ENCODE results near the gene THEMIS2.
"Not testable (repeated sequence)": the region's sequence is repeated elsewhere in the genome, so short reads cannot be mapped to it uniquely, and the experiment has no call there.

The THEMIS2 gene

DNA sequence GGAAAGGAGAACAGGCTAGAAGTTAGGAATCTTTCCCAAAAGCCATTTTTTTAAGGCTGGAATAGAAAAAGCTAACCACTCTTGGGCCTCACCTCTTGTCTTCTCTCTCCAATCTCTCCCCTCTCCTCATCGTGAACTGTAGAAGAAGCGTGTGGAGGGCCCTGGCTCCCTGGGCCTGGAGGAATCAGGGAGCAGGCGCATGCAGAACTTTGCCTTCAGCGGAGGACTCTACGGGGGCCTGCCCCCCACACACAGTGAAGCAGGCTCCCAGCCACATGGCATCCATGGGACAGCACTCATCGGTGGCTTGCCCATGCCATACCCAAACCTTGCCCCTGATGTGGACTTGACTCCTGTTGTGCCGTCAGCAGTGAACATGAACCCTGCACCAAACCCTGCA is 22.4 kb upstream of the THEMIS2 start:
- TF ChIP-seq CTCF (IDR thresholded peaks at IDR 0.05; ENCODE audit: insufficient read depth, low read length, poor library complexity, severe bottlenecking), result no peak
- H4K20me1 ChIP-seq (ENCODE audit: low read depth, low read length), result no peaks in the 10 kb centered on the region
- peaks cover 6% of the 10 kb centered on the region for H3F3A ChIP-seq (ENCODE audit: insufficient read depth)
- no peak overlapping the region for H3K4me2 ChIP-seq (ENCODE audit: low read depth, low read length, poor library complexity, severe bottlenecking)
- H3K9me2 ChIP-seq (replicated peaks; ENCODE audit: insufficient read depth, low read length), result no peaks in the 10 kb centered on the region
- no peaks in the 10 kb centered on the region for H3K9me3 ChIP-seq (ENCODE audit: insufficient read depth, low read length)
- H3K79me2 ChIP-seq (ENCODE audit: insufficient read depth, low read length), result no peaks in the 10 kb centered on the region
- H3K27ac ChIP-seq (ENCODE audit: low read depth, low read length), result no peak overlapping the region
- no peaks in the 10 kb centered on the region for H3K27me3 ChIP-seq (ENCODE audit: low read length)
- no peak overlapping the region for H3K9ac ChIP-seq (ENCODE audit: low read length)
- H2AFZ ChIP-seq (ENCODE audit: low read depth, low read length, severe bottlenecking), result no peak overlapping the region
- H3K36me3 ChIP-seq (ENCODE audit: low read length), result peaks cover 18% of the 10 kb centered on the region
- no peak overlapping the region for H3K4me3 ChIP-seq (ENCODE audit: insufficient read depth, low read length, poor library complexity, severe bottlenecking)

- Histone ChIP-seq H3K36me3 (ENCODE audit: low read length) (peaks cover 13% of the 10 kb centered on the region), H3F3A (ENCODE audit: insufficient read depth) (peaks cover 6% of the 10 kb centered on the region; the same call in 1 of the 2 replicates), H4K20me1 (ENCODE audit: low read depth, low read length) (no peaks in the 10 kb centered on the region), H3K27me3 (ENCODE audit: low read length) (no peaks in the 10 kb centered on the region), H3K79me2 (ENCODE audit: insufficient read depth, low read length) (no peaks in the 10 kb centered on the region), H3K9ac (ENCODE audit: low read length) (no peak overlapping the region), H3K9me3 (ENCODE audit: insufficient read depth, low read length) (no peaks in the 10 kb centered on the region), H3K4me3 (ENCODE audit: insufficient read depth, low read length, poor library complexity, severe bottlenecking) (no peak overlapping the region), H3K9me2 (replicated peaks; ENCODE audit: insufficient read depth, low read length) (no peaks in the 10 kb centered on the region), H3K27ac (ENCODE audit: low read depth, low read length) (no peak overlapping the region), H2AFZ (ENCODE audit: low read depth, low read length, severe bottlenecking) (no peak overlapping the region), H3K4me2 (ENCODE audit: low read depth, low read length, poor library complexity, severe bottlenecking) (no peak overlapping the region)
- no peak for TF ChIP-seq CTCF (IDR thresholded peaks at IDR 0.05; ENCODE audit: insufficient read depth, low read length, poor library complexity, severe bottlenecking)
- TF ChIP-seq EZH2phosphoT487 (conservative IDR thresholded peaks at IDR 0.05; ENCODE audit: low read length), result no peak
Measured at GRCh38 chr1:27855085-27855484, 17.3 kb upstream of the THEMIS2 start.

GRCh38 chr1:27856561-27857343 is 15.6 kb upstream of the THEMIS2 start:
- no peak overlapping the region for H3K4me2 ChIP-seq (ENCODE audit: low read depth, low read length, poor library complexity, severe bottlenecking)
- no peaks in the 10 kb centered on the region for H3F3A ChIP-seq (ENCODE audit: insufficient read depth)
- TF ChIP-seq CTCF (IDR thresholded peaks at IDR 0.05; ENCODE audit: insufficient read depth, low read length, poor library complexity, severe bottlenecking) (no peak), EZH2phosphoT487 (conservative IDR thresholded peaks at IDR 0.05; ENCODE audit: low read length) (no peak)
- H3K27me3 ChIP-seq (ENCODE audit: low read length), result no peaks in the 10 kb centered on the region
- no peak overlapping the region for H3K9ac ChIP-seq (ENCODE audit: low read length)
- H4K20me1 ChIP-seq (ENCODE audit: low read depth, low read length), result no peaks in the 10 kb centered on the region
- H3K9me2 ChIP-seq (replicated peaks; ENCODE audit: insufficient read depth, low read length), result no peaks in the 10 kb centered on the region
- H3K36me3 ChIP-seq (ENCODE audit: low read length), result peaks cover 1% of the 10 kb centered on the region; the same call in 1 of the 2 replicates
- H3K4me3 ChIP-seq (ENCODE audit: insufficient read depth, low read length, poor library complexity, severe bottlenecking), result no peak overlapping the region
- no peak overlapping the region for H3K27ac ChIP-seq (ENCODE audit: low read depth, low read length)
- H3K79me2 ChIP-seq (ENCODE audit: insufficient read depth, low read length), result no peaks in the 10 kb centered on the region
- no peaks in the 10 kb centered on the region for H3K9me3 ChIP-seq (ENCODE audit: insufficient read depth, low read length)
- no peak overlapping the region for H2AFZ ChIP-seq (ENCODE audit: low read depth, low read length, severe bottlenecking)

- not testable (repeated sequence) for H4K20me1 ChIP-seq (ENCODE audit: low read depth, low read length); H3K79me2 ChIP-seq (ENCODE audit: insufficient read depth, low read length); H2AFZ ChIP-seq (ENCODE audit: low read depth, low read length, severe bottlenecking); H3K27ac ChIP-seq (ENCODE audit: low read depth, low read length); H3K9me3 ChIP-seq (ENCODE audit: insufficient read depth, low read length); H3K36me3 ChIP-seq (ENCODE audit: low read length); H3K9ac ChIP-seq (ENCODE audit: low read length); H3F3A ChIP-seq (ENCODE audit: insufficient read depth); H3K9me2 ChIP-seq (replicated peaks; ENCODE audit: insufficient read depth, low read length); H3K4me3 ChIP-seq (ENCODE audit: insufficient read depth, low read length, poor library complexity, severe bottlenecking); H3K4me2 ChIP-seq (ENCODE audit: low read depth, low read length, poor library complexity, severe bottlenecking); H3K27me3 ChIP-seq (ENCODE audit: low read length)
Measured at GRCh38 chr1:27857552-27857951, 14.8 kb upstream of the THEMIS2 start.

Data from SU-DHL-6 (cell line).